GM21529 (cell line): ENCODE measurements around the gene OR6K2.

Experiments used
- ATAC-seq: cut with Tn5 transposase; IDR thresholded peaks from one replicate; pipeline ENCODE4 v1.9.1; 2021; ENCODE audit not compliant: unreplicated experiment

OR6K2 gene

DNA sequence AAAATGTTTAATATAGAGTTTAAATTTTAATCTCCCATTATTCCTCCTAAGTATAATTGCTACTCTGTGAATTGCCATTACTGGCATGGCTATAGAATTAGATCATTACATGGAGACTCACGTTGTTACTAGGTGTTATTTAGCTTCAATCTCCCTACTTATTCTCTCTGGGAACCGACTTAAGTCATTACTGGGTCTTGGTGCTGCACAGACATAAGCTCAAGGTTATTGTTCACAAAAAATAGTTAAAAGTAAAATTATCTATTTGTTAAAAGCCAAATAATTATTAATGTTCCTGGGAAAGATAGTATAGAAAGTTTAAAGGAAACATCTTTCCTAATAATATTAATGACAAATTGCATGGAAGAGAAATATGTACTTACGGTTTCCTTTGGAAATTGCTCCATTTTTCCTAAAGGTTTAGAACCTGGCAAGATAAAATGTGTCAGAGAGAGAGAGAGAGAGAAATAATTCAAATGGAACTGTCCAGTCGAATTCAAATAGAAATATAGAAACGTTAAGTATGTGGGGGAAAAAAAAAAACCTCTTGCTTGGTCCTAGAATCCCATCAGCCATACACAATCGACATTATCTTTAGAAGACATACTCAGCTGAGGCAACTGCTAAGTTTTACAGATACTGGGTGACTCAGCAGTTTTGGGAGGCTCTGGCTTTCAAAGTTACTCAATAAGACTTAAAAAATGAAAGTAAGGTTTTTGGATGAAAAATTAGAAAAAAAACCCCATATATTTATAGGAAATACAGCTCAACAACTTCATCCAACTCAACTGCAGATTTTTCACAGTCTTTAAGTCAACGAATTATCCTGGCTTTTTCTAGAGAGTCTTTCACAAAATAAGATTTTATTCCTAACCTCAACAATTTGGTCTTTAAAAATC lies 14.1 kb downstream of the OR6K2 start, which contains the start of gene SPTA1:
Gene SPTA1 (minus strand): TSS at position 605 of the 899 bp plus-strand sequence. CDS start 198 bp downstream, at position 407.
- no peak for ATAC-seq

DNA sequence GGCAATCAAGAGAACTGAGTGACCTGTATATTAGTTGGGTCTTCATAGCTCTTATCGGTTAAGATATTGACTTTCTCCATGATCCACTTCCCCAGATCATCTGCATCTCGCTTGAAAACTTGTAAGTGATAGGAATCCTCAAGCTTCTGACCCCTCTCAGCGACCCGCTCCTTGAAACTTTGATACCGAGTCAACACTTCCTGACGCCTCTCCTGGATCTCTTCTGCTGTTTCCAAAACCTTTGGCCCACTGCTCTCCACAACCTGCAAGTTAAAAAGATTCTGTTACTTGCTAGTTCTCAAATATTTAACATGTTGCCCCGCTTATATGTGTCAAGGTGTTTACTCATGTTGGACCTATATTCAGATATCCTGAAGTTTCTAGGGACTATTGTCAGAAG lies 15.4 kb downstream of the OR6K2 start:
- no peak for ATAC-seq

DNA sequence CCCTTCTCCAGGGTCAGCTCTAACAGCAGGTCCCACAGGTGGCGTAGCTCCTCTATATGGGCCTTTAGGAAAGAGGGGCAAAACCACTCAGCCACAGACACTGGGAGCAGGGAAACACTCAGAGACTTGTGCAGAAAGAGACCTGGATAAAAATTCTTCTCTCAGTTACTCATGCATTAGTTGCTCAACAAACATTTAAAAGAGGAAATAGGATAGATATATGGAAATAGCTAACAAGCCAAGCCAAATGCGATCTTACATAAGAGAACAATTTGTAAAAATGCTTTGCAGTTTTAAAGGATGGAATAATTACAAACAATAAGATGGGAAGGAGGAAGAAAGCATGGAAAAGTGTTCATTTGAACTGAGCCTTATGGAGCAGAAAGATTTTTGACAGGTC lies 18.8 kb downstream of the OR6K2 start:
- ATAC-seq, result no peak

- ATAC-seq, result no peak
These were observed 21.2 kb downstream of the OR6K2 start for GRCh38 chr1:158679289-158679688.

DNA sequence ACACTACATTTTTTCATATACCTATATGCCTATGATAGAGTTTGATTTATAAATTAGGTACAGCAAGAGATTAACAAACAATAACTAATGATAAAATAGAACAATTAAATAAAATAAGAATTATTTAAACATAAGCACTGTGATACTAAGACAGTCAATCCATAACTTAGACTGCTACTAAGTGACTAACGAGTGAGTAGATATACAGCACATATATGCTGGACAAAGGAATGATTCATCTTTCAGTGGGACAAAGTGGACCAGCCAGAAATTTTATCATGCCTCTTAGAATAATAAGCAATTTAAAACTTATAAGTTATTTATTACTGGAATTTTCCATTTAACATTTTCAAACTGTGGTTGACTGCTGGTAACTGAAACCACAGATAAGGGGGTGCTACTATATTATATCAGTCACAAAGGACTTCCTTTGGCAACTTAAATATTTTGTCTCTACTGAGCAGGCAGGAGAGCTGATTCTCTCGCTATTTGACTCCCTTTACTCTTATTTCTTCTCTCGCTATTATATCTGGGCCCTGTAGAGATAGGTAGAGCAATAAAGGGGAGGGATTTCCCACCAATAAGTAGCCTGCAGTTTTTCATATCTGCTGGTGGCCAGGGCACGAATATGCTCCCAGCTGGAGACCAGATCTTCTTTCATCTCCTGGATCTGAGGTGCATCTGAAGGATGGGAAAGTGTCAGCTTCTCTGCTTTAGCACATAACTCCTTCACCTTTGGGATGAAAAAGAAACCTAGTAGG lies 24.7 kb downstream of the OR6K2 start:
- no peak for ATAC-seq

GRCh38 chr1:158674302-158674701 lies 26.1 kb downstream of the OR6K2 start:
- ATAC-seq, result no peak

- ATAC-seq, result no peak
These were observed 34.4 kb downstream of the OR6K2 start for GRCh38 chr1:158666037-158666436.

DNA sequence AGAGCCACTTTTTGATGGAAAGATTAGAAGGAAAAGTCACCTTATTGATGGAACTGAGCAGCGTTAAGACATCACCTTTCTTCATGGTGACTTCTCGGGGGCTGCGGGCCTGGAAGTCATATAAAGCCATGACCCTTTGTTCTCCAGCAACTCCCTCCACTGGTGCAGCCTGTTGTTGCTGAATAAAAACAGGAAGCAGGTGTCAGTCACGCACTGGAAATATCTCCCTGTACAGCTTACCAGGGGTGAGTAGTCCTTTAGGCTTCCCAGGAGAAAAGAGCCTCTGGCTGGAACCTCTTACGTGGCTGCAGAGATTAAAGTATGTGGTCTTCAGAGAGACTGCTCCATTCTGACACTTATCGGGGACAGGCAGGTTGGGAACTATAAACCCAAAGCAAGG lies 45.9 kb downstream of the OR6K2 start:
- ATAC-seq, result no peak

DNA sequence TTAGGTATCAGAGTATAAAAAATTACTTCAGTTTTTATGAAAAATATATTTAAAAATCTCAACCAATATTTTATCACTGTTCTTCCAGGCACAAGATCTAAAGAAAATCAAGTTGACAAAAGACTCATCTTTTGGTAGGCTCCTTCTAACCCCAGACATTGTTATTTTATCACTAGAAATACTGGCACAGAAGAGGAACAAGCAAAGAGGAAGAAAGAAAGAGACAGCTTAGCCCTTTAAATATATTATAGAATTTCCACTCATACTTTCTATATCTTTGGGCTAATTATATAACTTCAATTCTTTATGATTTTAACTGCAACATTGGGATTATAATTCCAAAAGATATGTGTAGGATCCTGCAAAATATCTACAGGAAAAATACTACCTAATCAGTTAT lies 46.4 kb downstream of the OR6K2 start:
- ATAC-seq, result no peak

DNA sequence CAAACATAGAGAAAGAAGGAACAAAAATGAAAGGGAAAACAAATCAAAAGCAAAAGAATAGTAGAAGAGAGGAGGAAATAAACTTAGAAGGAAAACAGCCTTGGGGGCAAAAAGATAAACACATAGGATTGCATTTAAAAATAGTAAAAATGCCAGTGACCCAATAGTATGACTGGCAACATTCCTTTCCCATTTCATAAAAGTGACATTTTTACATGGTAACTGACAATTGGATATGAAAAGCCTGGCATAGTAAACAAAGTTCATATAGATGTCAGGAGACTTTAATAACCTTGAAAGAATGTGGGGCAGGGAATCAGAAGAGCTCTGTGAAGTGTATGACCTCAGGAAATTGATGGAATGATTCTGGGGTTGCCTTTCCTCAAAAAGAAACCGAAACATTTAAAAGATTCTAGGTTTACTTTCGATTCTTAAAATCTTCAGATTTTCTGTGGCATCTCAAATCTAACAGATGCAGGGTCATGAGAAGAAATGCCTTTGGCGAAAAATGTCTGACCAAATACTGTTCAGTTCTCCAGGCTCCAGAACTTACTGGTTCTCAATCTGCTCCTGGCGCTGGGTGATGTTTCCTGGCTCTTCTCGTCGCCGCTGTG lies 47.6 kb downstream of the OR6K2 start:
- ATAC-seq, result no peak
